NCI-H2227 treated with DMSO at 0.1 percent for 48 hours (cell line): Measurements from ENCODE around the gene NONO.
"Not testable (repeated sequence)": the region's sequence is repeated elsewhere in the genome, so short reads cannot be mapped to it uniquely, and the experiment has no call there.

Experiments
- DNase-seq: peaks from one replicate; lab custom pipeline; 2025; lab: John Stamatoyannopoulos, UW

Gene NONO, protein sequence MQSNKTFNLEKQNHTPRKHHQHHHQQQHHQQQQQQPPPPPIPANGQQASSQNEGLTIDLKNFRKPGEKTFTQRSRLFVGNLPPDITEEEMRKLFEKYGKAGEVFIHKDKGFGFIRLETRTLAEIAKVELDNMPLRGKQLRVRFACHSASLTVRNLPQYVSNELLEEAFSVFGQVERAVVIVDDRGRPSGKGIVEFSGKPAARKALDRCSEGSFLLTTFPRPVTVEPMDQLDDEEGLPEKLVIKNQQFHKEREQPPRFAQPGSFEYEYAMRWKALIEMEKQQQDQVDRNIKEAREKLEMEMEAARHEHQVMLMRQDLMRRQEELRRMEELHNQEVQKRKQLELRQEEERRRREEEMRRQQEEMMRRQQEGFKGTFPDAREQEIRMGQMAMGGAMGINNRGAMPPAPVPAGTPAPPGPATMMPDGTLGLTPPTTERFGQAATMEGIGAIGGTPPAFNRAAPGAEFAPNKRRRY

GRCh38 chrX:71283403-71284143, at the start of gene NONO:
NONO (plus strand) TSS chrX:71283635; CDS start chrX:71290638, 7,003 bp downstream.
- DNase-seq = peak; percentile 99

DNA sequence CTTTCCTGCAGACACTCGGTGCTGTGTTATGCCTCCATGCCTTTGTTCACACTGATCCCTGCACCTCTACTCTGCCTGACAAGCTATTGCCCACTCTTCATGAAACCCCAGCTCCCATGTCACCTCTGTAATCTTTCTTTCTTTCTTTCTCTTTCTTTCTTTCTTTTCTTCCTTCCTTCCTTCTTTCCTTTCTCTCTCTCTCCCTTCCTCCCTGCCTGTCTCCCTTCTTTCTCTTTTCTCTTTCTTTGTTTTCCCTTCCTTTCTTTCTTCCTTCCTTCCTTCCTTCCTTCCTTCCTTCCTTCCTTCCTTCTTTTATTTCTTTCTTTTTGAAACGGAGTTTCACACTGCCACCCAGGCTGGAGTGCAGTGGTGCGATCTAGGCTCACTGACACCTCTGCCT, 48.0 kb upstream of the NONO start:
- DNase-seq = no peak

GRCh38 chrX:71236836-71237235, 46.6 kb upstream of the NONO start:
- DNase-seq = no peak

- no peak for DNase-seq
Measured at GRCh38 chrX:71239781-71240180, 43.7 kb upstream of the NONO start.

- no peak for DNase-seq
Measured at GRCh38 chrX:71241301-71241700, 42.1 kb upstream of the NONO start.

GRCh38 chrX:71244359-71245128, 38.9 kb upstream of the NONO start:
- DNase-seq = no peak

DNA sequence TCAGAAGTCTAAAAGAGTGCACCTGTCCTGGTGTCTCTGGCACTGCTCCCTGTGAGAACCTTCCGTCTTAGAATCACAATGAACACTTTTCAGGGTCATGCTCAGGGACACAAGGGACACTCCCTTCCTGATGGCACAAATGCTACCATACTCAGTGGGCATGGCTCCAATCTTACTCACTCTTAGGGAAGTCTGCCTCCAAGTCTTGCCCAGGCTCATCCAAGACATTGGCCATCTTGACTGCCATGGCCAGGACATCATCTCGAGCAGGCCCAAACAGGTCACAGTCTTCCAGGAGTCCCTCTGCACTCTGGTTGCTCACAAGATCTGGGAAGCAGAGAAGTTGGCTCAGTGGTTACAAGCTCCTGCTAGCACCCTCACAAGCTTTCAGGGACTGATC, 38.3 kb upstream of the NONO start:
- DNase-seq = no peak

GRCh38 chrX:71250841-71251240, 32.6 kb upstream of the NONO start:
- no peak for DNase-seq

GRCh38 chrX:71251466-71251973, 31.9 kb upstream of the NONO start:
- no peak for DNase-seq

DNA sequence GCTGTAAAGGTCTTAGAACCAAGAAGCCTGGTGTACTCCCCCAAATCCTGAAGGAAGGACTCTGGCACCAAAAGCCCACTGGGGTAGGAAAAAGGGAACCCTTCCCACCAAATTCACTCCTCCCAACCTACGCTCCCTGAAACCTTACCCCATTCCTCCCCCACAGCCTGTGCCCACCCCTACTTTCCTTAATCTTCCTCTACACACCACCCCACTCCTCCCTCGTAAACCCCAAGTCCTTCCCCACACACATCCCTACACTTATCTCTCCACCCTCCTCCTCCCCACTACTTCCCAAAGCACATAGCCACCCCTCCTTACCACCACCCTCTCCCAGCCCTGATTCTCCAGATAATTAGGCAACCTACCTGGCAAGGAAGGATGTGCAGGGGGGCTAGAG, 31.2 kb upstream of the NONO start:
- no peak for DNase-seq

DNA sequence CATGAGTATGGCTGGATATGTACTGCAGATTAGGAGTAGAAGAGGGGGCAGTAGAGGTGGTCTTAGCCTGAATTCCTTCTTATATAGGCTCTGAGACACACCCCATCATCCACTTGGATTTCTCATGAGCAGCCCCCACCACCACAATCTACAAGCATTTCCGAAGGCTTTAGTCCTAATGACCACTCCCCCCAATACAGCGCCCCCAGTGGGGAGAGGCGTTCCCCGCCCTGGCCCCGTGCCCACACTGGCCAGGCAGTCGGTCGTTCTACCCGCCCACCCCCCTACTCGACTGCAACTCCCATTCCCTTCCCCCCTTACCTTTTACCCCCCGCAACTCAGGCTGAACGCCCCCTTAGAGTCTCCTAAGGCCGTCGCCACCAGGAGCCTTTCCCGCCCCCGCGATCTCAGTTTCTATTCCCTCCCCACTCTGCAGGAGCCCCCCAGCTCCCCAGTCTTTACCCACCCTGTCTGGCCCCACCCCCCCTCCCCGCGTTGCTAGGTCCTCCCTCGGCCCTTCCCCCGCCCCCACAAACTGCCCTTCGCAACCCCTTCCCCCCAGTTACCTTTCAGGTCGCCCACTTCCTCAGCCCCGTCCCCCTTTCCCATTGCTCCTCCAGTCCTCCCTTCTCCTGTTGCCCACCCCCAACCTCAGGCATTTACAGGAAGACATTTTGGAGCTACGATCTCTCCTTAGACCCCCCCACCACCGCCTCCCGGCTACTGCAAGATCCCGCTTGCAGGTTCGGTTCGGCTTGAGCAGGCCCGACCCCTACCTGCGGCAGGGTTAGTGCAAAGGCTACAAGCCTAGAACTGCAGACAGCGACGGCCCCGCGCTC, 30.0 kb upstream of the NONO start:
- DNase-seq = peak; percentile 28

- peak; percentile 89 for DNase-seq
Measured at GRCh38 chrX:71254092-71254963, 29.1 kb upstream of the NONO start, which contains the start of gene ZMYM3. ZMYM3 (minus strand) TSS chrX:71254140; CDS start chrX:71253255, 885 bp downstream.

DNA sequence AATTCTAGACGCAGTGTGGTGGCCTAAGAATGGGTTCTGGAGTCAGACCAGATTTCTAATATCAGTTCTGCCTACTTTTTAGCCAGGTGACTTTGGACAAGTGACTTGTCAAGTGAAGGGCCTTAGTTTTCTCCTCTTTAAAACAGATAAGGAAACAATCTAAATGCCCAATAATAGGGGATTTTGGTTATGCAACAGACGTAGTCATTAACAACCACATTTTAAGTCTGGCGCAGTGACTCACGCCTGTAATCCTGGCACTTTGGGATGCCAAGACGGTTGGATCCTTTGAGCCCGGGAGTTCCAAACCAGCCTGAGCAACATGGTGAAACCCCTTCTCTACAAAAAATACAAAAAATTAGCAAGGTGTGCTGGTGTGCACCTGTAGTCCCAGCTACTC, 27.4 kb upstream of the NONO start:
- DNase-seq = no peak

- no peak for DNase-seq
Measured at GRCh38 chrX:71256856-71257255, 26.6 kb upstream of the NONO start.

GRCh38 chrX:71268624-71269023, 14.8 kb upstream of the NONO start:
- DNase-seq = not testable (repeated sequence)

GRCh38 chrX:71269801-71270395, 13.5 kb upstream of the NONO start:
- DNase-seq = no peak

- not testable (repeated sequence) for DNase-seq
Measured at GRCh38 chrX:71272313-71272712, 11.1 kb upstream of the NONO start.

- DNase-seq = not testable (repeated sequence)
Measured at GRCh38 chrX:71281300-71281699, 2.1 kb upstream of the NONO start.

DNA sequence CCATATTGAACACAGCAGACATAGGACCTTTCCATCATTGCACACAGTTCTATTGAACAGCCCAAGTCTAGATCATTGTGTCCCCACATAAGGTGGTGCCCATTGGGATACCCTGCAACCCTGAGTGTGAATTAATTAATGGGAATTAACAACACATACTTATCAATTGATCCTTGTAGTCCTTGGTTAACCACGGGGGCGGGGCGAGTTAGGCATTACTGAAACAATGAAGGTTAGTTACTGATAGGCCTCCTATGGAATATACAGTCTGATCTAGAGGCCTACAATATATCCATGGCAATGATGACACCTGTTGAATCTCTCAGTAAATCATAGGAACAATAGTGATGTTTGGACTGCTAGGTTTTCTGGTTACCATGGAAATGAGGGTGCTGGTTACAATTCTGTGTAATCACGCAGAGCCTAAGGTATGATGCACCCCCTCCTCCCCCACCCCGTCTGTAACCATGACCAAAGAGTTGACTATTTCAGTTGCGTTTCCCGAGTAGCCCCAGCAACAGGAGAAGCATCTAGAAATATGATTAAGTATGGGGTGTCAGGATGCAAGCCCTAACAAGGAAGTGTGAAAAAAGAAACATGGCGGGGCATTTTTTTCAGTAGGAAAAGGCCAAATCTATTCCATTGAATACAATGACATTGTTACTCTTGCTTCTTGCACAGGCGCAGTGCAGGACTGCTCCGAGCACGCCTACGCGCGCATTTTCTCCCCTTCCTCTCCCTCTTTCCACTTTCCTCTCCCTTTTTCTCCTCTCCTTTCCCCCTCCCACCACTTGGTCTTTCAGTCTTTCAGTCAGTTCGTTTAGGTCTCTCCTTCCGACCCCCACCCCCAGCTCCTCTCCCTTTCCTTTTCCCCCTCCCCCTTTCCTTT, 677 bp upstream of the NONO start:
- DNase-seq = no peak
